Stimulated activated CD8-positive, alpha-beta memory T cell treated with anti-CD3 and anti-CD28 coated beads, Interleukin-15, amount 100 ng/mL, for 24 hours (primary cell): ENCODE measurements around the gene ADAR.

Experiments used
- DNase-seq: peaks from one replicate; pipeline ENCODE4 v3.0.0-alpha.2; 2020; ENCODE audit warnings: low read depth

ADAR gene

DNA sequence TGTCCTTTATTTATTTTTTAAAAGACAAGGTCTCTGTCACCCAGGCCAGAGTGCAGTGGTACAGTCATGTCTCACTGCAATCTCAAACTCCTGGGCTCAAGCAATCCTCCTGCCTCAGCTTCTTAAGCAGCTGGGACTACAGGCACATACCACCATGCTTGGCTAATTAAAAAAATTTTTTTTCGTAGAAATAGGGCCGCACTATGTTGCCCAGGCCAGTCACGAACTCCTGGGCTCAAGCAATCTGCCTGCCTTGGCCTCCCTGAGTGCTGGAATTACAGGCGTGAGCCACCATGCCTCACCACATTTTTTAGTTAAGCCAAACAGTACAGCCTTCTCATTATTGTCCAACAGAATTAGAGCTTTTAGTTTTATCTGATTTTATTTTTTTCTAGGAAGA, 7.4 kb upstream of the ADAR start:
- no peak for DNase-seq

DNA sequence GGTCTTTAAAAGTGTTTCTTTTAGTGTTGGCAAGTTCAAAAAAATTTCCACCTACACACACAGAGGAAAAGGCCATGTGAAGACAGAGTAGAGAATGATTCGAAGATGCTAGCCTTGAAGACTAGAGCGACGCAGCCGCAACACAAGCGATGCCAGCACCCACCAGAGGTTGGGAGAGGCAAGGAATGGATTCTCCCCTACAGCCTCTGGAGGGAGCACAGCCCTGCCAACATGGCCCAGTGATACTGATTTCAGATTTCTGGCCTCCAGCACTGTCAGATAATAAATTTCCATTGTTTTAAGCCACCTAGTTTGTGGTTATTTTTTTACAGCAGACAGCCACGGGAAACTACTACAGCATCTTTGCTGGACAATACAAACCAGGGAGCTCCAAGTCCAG, 6.9 kb upstream of the ADAR start:
- DNase-seq = no peak

DNA sequence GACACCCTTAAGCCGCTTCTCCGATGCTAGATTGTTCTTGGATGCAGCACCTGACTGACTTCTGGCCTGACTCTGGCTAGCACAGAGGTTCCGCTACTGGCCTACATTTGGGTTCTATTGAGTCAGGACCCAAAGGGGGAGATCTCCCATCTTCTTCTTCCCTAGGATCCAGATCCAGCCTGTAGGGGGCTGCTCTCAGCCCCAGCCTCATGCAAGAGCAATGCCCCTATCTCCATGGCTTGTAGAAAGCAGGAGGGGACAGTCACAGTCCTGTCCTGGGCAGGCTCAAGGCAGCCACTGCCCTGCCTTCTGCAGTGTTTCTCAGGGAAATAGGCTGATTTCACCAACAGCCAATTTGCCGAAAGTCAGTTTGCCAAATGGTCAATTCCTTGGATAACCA, 6.3 kb upstream of the ADAR start:
- DNase-seq = no peak

DNA sequence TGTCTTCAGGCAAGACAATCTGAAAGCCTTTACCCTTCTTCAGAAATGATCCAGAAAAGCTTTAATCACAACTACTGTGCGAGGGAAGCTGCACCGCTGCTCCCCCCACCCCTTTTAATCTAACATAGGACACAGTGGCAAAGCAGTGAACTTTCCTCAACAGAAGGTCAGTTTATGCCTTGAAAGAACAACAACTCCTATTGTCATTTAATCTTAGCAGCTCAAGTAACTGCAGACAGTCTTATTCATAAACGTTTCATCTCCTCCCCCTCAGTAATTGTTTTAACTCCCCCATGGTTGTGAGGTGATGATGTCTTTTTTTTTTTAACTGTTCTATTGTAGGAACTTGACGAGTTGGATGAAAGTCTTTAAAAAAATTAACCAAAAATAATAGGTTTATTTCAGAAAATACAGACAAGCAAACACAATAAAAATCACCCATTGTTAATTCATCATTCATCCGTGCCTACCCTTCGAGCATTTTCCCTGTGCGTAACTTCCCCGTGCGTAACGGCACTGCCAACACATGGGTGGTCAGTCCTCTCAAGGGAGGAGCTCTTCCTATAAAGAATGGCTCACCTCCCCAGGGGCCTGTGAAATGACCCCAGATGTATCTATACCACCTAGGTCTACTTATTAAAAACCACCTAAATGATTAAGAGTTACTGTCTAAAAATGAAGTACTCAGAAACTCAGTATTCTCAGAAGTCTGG, 3.3 kb upstream of the ADAR start:
- DNase-seq = no peak

DNA sequence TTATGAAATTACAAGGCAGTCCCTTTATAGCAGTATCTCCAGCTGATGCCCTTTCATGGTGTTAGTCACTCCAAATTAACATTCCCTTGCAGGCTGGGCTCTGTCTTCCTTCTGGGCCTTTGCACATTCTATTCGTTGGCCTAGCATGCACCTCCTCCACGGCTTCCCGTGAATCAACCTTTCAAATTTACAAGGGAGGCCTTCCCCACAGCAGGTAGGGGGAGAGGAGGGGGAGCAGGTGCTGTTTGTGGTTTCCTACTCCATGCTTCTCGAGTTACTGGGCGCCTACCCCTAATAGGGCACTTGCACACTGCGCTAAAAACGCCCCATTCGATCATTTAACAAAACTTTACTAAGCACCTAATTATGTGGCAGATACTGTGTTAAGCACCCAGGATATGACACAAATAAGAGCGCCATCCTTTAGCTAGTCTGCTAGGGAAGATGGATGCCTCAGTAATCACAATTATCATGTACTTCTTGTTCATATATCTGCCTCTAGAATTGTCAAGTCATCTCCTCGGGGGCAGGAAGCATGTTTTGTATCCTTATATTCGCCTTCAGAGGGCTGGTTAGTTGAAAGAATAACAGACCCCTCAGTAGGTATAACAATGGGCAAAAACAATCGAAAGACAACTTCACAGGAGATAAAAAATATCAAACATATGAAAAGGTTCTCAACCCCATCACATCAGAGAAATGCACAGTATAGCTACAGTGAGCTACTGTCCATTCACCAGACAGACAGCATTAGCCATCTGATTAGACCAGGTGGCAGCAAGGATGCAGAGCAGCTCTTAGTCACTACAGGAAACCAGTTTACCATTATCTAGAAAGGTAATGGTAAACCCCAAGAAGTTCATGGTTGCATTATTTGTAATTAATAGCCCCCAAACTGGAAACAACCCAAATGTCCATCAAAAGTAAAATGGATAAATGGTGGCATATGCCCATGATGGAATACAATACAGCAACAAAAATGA, 1.7 kb upstream of the ADAR start:
- no peak for DNase-seq

DNA sequence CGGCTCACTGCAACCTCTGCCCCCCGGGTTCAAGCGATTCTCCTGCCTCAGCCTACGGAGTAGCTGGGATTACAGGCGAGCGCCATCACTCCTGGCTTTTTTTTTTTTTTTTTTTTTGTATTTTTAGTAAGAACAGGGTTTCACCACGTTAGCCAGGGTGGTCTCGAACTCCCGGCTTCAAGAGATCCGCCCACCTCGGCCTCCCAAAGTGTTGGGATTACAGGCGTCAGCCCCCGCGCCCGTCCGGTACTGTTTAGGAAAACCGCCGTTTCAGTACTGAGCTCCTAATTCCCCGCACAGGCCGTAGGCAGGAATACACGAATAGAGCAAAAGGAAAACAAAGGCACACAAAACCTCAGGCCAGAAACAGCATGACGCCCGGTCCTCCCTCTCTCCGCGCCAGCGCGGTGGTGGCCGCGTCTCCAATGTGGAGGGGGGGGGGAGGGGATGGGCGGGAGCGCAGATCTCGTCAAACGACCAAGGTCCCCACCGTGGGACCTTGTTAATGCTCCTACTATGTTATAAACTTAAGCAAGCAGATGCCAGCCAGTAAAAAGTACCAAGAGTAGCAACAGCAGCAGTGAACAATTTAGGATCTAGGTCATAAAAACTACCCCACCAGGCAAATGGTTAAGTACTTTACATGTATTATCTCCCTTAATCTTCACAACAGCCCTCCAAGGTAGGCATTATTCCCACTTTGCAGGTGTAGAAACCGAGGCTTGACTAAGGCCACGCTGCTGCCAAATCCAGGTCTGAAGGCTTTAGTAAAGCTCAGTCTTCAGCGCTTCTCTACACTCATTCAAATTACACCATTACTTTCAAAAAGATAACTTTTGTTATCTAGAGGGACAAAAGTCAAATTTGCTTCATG, 648 bp upstream of the ADAR start:
- no peak for DNase-seq

DNA sequence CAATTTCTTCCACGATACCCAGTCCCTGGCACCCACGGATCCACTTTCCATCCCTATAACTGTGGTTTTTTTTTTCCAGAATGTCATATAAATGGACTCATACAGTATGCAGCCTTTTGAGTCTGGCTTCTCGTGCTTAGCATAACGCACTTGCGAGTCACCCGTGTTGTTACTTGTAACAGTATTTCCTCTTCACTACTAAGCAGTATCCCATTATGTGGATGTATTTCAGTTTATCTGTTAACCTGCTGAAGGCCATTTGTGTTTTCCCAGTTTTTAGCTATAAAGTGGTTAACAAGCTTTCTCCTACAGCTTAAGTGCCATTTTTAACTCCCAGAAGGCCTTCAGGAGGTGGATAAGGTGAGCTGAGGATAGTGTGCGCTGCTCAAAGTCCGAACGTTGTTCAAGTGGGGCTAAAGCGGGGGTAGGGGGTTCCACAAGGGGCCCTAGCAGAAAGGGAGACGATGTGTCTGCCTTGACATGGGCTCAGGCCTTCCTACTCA, 829 bp downstream of the ADAR start:
- DNase-seq = no peak

DNA sequence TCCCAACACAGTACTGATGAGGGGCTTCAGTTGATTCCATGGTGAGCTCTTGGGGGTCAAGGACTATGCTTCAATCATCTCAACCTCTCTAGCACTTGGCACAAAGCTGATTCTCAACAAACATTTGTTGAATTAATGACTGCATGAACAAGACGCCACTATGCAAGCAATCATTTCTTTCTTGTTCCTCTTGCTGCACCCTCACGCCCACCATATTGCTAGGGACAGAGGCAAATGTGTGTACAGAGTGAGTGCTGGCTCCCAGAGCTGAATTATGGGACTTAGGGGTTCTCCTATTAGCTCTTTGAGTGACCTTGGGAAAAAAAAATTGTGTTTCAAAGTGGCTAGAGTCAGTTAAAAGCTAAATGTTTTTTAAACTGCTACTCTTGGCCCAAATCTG, 2.5 kb downstream of the ADAR start:
- no peak for DNase-seq

DNA sequence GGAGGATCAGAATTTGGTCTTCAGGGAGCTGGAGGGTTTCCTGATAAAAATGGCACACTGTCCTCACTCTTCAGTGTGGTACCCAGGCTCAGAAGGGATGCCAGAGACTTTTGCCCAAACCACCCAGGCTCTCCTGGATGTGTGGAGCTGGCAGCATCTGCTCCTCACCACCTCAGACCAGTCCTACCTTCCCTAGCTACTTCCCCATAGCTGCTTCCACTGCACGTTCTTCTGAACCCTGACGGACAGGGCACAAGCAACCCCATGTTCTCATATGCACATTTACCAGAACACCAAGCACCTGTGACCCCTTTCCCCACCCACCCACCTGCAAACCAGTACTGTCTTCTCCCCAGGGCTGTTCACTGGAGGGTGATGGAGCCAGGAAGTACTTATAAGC, 4.7 kb downstream of the ADAR start:
- DNase-seq = no peak

DNA sequence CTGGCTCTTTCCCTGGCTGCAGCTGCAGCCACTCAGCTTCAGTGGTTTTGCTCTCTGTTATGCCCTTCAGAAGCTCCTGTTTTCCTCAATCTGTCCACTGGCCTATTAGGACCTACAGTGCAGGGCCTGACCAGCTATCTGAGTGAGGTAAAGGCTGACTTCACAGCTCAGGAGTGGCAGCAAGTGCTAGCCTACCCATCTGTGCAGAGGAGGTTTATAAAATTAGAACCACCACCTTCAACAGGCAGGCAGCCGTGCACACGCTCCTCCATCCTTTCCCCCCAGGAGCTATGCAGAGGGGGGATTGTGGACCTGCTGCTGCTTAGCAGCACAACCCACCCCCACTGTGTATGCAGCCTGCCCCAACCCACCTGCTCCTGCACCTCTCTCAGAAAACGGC, 8.3 kb downstream of the ADAR start:
- no peak for DNase-seq

DNA sequence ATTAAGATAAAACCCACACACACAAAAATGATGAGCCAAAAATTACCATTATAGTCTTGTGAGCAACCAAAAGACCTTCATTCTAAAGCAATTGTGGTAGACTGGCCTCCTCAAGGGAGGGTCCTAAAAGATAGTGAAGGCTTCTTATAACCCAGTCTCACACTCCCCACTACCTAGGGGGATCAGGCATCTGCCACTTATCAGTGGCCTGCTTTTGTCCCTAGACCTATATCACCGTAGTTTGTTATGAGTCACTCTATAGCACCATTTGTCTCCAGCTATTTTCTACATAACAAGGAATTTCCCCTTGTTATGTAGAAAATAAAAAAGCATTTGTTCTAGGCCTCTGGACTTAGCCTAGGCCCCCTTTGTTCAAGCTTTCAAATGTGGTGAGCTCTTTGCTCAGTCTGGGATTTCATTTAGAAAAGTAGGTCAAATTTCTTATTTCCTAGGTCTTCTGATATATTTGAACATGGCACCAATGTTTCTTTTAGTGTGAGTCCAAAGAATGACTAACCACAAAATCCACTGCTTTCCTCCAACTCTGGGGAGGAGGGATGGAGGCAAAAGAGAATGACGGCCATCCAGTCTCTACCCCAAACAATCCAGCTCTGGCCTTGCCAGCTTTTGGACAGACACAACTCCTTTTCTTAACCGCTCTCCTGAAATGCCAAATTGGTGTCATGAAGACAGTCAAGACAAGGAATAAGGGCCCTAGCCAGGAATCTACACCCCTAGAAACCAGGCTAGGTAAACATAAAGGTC, 8.9 kb downstream of the ADAR start:
- no peak for DNase-seq

DNA sequence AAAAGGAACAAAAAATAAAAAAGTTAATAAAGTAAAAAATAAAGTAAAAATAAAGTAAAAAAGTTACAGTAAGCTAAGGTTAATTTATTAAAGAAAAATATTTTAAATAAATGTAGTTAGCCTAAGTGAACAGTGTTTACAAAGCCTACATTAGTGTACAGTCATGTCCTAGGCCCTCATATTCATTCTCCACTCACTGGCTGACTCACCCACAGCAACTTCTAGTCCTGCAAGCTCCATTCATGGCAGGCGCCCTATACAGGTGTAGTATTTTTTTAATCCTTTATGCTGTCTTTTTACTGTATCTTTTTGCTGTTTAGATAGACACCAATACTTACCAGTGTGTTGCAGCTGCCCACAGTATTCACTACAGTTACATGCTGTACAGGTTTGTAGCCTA, 12.4 kb downstream of the ADAR start:
- DNase-seq = no peak

DNA sequence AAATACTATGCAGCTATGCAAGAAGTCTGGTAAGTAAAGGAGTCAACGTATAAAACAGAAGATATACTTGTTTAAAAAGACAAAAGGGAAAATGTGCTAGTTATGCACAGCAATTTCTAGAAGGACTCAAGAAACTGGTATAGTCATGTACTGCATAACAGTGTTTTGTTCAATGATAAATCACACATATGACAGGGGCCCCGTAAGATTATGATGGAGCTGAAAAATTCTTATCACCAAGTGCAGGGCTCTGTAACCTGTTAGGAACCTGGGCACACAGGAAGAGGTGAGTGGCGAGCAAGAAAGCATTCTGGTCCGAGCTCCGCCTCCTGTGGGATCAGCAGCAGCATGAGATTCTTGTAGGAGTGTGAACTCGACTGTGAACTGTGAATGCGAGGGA, 13.2 kb downstream of the ADAR start:
- DNase-seq = no peak

DNA sequence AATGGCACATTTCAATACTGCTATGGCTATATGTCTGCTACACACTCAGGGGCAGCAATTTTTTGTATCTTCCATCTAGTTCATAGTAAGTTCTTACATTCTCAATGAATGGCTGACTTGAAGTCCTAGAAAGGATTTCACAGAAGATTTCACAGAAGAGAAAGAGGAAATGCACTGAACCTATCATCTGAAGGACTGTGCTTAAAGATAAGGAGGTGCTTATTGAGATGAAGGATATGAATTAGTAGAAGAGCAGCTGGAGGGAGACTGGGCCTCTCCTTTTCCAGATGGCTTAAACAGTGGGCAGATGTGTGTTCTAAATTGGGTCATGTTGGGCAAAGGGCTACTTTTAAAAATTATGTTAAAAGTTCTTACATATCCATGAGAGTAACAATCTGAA, 14.6 kb downstream of the ADAR start:
- no peak for DNase-seq

DNA sequence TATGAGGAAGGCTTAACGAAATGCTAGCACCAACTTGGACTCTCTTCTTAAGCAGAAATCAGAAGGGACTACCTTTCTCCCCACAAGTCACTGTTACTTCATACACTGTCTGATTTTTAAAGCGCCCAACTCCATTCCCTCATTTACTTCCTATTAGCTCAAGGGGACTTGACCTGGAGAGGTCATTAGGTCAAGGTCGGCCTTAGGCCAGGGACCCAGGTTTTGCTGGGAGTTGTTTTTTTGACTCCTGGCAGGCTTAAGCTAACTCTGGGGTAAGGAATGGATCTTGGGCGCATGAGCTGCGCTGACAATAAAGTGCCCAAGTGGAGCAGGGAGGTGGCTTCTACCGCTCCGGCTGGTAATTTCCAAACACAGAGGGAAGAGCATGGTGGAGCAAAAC, 16.8 kb downstream of the ADAR start:
- DNase-seq = no peak

DNA sequence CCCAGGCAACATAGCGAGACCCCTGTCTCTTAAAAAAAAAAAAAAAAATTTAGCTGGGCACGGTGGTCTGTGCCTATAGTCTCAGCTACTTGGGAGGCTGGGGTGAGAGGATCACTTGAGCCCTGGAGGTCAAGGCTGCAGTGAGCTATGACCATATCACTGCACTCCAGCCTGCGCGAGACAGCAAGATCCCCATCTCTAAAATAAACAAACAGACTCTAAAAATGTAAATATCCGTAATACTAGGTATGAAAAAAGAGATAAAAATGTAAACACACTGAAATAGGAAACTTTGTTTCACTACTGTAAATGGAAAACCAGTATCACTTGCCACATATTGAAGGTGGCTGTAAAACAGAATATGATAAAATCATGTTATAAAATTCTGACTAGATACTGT, 17.2 kb downstream of the ADAR start:
- DNase-seq = no peak

DNA sequence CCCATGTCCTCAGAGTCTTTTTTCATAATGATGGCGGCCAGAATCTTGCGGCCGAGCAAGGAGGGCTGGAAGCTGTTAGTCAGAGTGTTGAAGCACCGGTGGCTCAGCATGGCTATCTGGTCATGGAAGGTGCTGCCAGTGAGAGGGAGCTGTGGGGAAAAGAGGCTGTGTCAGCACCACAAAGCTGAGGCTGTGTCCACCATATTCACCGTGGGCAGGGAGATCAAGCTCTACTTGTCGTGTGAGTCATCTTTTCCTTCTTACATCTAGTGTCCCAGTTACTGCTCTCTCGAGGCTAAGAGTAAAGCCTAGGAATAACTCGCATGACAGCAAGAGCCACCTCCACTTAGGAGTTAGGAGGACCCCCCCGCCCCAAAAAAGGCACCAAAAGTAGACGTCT, 18.2 kb downstream of the ADAR start:
- DNase-seq = no peak

DNA sequence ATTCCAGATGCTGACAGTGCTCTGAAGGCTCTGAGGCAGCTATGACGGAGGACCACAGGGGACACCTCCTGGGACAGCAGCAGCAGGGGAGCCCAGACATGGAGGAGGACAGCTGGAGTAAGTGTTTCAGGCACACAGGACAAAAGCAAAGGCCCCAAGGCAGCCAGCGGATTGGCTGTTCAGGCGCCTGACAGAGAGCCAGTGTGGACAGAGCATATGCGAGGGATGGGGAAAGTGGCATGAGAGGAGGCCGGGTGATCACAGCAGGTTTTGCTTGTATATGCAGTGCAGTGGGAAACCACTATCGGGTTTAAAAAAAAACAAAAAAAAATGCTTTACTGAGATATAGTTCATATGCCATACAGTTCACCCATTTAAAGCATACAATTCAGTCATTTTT, 21.3 kb downstream of the ADAR start:
- no peak for DNase-seq

DNA sequence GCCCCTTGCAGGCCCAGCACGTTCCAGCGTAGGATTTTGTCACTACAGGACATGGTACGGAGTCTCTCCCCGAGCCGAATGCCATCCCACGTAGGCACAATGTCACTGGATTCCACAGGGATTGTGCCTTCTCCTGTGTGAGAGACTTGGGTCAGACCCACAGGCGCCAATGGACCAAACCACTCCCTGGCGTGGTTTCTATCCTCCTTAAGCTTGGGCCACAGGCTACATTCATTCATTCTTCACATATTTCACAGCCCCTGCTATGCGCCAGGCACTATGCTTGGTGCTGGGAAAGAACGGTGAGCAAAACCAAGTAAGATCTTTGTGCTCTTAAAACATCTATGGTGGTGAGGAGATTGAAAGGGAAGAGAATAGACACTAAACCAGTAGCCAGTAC, 21.8 kb downstream of the ADAR start:
- no peak for DNase-seq

DNA sequence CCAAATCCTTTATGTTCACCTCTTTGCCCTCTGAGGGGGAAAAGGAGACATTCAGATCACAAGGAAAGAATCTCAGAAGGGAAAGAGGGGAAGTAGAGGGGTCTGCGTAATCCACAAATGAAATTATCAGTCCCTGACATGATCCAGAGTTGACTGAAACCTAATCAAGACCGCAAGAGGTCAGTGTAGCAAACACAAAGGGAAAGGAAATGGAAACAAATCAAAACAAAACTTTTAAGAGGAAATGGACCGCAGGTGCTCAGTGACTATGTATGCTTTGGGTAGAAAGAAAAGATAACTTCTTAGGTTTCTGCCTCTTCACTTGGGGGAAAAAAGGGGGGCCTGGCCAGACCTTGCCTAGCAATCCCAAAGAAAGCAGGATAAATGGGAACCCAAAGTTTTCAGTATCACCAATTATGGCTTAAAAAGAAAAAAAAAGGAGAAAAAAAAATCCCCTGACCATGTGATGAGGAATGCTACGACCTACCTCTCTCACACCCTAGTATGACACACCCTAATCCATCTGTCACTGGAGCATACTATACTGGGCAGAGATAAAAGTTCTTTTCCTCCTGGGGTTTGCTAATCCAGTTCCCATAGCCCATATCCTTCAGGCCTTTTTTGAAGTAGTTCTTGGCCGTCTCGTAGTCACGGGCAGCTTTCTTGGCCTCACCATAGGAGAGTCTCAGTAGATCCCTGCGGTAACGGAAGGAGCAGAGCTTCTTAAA, 23.6 kb downstream of the ADAR start:
- no peak for DNase-seq

DNA sequence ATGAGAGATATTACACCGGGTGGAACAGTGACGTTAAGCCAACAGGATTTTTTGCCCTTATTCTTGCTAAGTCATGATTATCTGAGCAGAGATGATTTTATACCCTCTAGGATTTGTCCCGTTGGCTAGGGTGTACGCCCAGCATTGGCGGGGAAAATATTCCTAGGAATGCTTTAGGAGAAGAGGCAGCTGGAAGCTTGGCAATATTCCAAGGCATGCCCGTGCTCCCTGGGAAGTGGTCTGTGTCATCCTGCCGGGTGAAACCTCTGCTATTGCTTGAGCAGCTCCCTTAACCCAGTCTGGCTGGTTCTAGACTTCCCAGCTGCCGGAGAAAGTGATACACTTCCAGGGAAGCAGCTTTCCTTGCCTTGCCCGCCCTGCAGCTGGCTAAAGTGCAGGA, 24.2 kb downstream of the ADAR start:
- DNase-seq = no peak
